Glutamatergic neuron (in vitro differentiated cells): ENCODE data around the gene PTPRG. TPM values are rescaled to one million over a fixed set of nuclear protein-coding genes. Genes with fewer than 3 reads are reported as not detected.

Source experiments
- DNase-seq: peaks from one replicate; pipeline ENCODE4 v3.0.0; 2022
- H3K27ac Mint-ChIP-seq: one replicate; pipeline ENCODE4 v1.8.0; 2020; ENCODE audit warnings: mild to moderate bottlenecking, mixed read lengths, inconsistent platforms; ENCODE audit not compliant: unreplicated experiment
- H3K27me3 Mint-ChIP-seq: one replicate; pipeline ENCODE4 v1.8.0; 2020; ENCODE audit warnings: mild to moderate bottlenecking, moderate library complexity, mixed read lengths, inconsistent platforms; ENCODE audit not compliant: unreplicated experiment
- H3K36me3 Mint-ChIP-seq: one replicate; pipeline ENCODE4 v1.8.0; 2020; ENCODE audit warnings: mild to moderate bottlenecking, mixed read lengths, inconsistent platforms; ENCODE audit not compliant: unreplicated experiment
- H3K4me1 Mint-ChIP-seq: one replicate; pipeline ENCODE4 v1.8.0; 2020; ENCODE audit warnings: mild to moderate bottlenecking, low read depth, mixed read lengths, inconsistent platforms; ENCODE audit not compliant: unreplicated experiment
- H3K4me3 Mint-ChIP-seq: one replicate; pipeline ENCODE4 v1.8.0; 2020; ENCODE audit warnings: mild to moderate bottlenecking, mixed read lengths, inconsistent platforms; ENCODE audit not compliant: unreplicated experiment
- H3K9me3 Mint-ChIP-seq: one replicate; pipeline ENCODE4 v1.8.0; 2020; ENCODE audit warnings: mild to moderate bottlenecking, moderate library complexity, mixed read lengths, inconsistent platforms; ENCODE audit not compliant: unreplicated experiment
- CTCF ChIP-seq: fragments of 200-600 bp; sonication (generic); IDR thresholded peaks from one replicate; pipeline ENCODE4 v1.5.0; 2021; ENCODE audit not compliant: partially characterized antibody, unreplicated experiment
- total RNA-seq: library from RNA; stranded (reverse); fragmentation: NEBNext Ultra II Directional; extraction: Animal tissue kit (Norgen Biotek cat#: 25700); gene quantifications from one replicate; pipeline ENCODE4 v1.2.1, GENCODE V29; 2021; ENCODE audit not compliant: unreplicated experiment

The PTPRG gene
- total RNA-seq, 1 donor from 2014 or later, result 52.1 TPM

- Mint-ChIP-seq H3K4me1 (no peaks in the 10 kb centered on the region), H3K4me3 (no peak overlapping the region), H3K27me3 (no peaks in the 10 kb centered on the region), H3K9me3 (no peaks in the 10 kb centered on the region), H3K36me3 (no peaks in the 10 kb centered on the region), H3K27ac (no peak overlapping the region)
- no peak for DNase-seq
- no peak for TF ChIP-seq CTCF
Measured at GRCh38 chr3:61820306-61820992, 259.1 kb downstream of the PTPRG start.

GRCh38 chr3:61821823-61822251 lies 260.5 kb downstream of the PTPRG start:
- no peak overlapping the region for H3K4me3 Mint-ChIP-seq
- no peak overlapping the region for H3K27ac Mint-ChIP-seq
- H3K27me3 Mint-ChIP-seq, result no peaks in the 10 kb centered on the region
- no peaks in the 10 kb centered on the region for H3K9me3 Mint-ChIP-seq
- H3K4me1 Mint-ChIP-seq, result peaks cover 4% of the 10 kb centered on the region
- TF ChIP-seq CTCF, result no peak
- no peaks in the 10 kb centered on the region for H3K36me3 Mint-ChIP-seq
- no peak for DNase-seq

GRCh38 chr3:61822588-61822987 lies 261.2 kb downstream of the PTPRG start:
- Mint-ChIP-seq H3K4me3 (no peak overlapping the region), H3K4me1 (peaks cover 4% of the 10 kb centered on the region)

GRCh38 chr3:61824553-61825135 lies 263.3 kb downstream of the PTPRG start:
- no peak overlapping the region for H3K27ac Mint-ChIP-seq
- H3K27me3 Mint-ChIP-seq, result no peaks in the 10 kb centered on the region
- TF ChIP-seq CTCF, result no peak
- no peak overlapping the region for H3K4me3 Mint-ChIP-seq
- H3K36me3 Mint-ChIP-seq, result no peaks in the 10 kb centered on the region
- DNase-seq, result no peak
- no peaks in the 10 kb centered on the region for H3K9me3 Mint-ChIP-seq
- peaks cover 8% of the 10 kb centered on the region for H3K4me1 Mint-ChIP-seq

More at GRCh38 chr3:61822588-61822987, 261.2 kb downstream of the PTPRG start:
- Mint-ChIP-seq H3K27me3 (no peaks in the 10 kb centered on the region), H3K9me3 (no peaks in the 10 kb centered on the region), H3K36me3 (no peaks in the 10 kb centered on the region), H3K27ac (no peak overlapping the region)
- TF ChIP-seq CTCF, result no peak
- DNase-seq, result no peak

- Mint-ChIP-seq H3K4me1 (peaks cover 10% of the 10 kb centered on the region), H3K27ac (no peak overlapping the region), H3K9me3 (no peaks in the 10 kb centered on the region), H3K27me3 (no peaks in the 10 kb centered on the region), H3K36me3 (no peaks in the 10 kb centered on the region), H3K4me3 (no peak overlapping the region)
- DNase-seq, result no peak
- TF ChIP-seq CTCF, result no peak
Measured at GRCh38 chr3:61826161-61826560, 264.8 kb downstream of the PTPRG start.
